LoVo (cell line): ENCODE measurements around the gene KDM4C.
A peak's percentile ranks its signal among the peaks of the same experiment; 100 is the strongest.
"Not testable (repeated sequence)": the region's sequence is repeated elsewhere in the genome, so short reads cannot be mapped to it uniquely, and the experiment has no call there.

Experiments used
- DNase-seq: peaks from one replicate; pipeline ENCODE4 v3.0.0-alpha.2; 2016; ENCODE audit warnings: low spot score

Gene KDM4C

DNA sequence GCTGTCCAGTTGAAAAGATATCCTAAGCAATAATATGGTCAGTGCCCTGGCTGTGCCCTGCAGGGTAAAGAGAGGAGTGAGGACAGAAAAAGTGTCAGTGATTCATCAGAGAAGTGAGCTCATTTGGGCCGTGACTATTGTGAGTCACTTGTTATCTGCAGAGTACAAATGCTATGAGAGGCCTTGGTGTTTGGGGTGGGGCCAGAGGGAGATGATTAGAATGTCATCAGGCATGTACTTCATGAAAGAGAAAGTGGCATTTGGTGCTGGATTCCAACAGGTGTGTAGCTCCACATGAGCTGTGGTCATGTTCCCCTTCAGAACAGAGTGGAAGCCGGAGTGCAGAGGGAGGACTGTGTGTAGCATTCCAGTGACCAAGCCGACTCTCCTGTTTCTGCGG, 174.1 kb downstream of the KDM4C start:
- peak; percentile 82 for DNase-seq

DNA sequence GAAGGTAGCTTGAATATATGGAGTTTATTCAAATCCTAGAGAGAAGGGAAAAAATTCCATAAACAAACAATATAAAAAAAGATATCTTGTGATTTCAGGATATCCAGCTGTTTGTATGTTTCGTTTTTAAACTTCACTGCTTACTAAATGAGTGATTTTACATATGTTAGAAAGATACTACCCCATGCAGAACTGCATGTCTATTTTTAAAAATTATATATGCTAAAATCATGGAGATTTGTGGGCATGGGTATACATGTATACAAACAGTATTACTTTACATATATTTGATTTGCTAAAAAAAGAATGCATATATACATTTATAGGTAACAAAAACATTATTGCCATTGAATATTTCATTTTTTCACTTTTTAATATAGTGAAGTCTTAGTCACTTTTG, 178.3 kb downstream of the KDM4C start:
- DNase-seq, result no peak

DNA sequence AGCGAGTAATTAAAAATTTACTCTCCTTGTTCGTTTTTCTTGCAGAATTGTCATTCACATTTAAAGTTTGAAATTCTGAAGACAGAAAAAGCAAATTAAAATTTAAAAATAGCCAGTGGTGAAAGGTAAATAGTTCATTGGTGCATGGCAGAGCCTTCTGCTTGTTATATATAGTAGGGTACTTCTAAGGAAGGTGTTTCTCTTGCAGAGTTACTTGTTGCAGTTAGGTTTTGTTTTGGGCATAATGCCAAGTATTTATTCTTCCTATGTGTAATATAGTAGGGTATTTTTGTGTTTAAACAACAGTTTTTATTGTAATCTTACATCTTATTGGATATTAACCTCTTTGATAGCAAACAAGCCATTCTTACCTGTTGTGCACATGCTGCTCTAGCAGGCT, 179.4 kb downstream of the KDM4C start:
- DNase-seq, result no peak

DNA sequence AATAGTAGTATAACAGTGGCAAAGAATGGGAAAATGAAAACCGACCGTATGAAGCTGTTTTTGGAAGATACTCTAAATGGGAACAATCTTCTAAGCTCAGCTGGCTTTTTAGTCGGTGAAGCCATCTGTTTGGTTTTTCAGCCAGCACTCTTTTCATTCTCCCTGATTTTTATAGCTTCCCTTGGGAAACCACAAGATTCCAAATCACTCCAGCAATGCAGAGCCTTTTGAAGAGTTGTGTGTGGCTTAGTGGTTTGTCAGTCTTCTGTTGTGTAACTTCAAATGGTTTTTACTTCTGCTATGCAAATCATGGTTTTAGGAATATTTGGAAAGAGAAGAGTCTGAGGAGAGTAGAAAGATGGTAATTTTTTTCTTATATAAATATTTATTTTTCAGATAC, 180.7 kb downstream of the KDM4C start:
- DNase-seq, result peak; percentile 52

DNA sequence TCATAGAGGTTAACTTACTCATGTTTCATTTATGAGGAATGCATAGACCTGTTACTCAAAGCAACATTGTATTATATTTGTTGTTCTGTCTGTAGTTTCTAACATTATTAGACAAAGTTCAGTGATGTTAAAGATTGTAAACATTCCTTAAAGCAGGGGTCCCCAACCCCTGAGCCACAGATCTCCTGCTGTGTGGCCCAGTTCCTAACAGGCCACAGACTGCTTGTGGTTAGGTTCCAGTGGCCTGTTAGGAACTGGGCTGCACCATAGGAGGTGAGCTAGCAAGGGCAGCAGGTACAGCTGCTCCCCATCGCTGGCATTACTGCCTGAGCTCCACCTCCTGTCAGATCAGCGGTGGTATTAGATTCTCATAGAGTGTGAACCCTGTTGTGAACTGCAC, 181.1 kb downstream of the KDM4C start:
- DNase-seq, result no peak

DNA sequence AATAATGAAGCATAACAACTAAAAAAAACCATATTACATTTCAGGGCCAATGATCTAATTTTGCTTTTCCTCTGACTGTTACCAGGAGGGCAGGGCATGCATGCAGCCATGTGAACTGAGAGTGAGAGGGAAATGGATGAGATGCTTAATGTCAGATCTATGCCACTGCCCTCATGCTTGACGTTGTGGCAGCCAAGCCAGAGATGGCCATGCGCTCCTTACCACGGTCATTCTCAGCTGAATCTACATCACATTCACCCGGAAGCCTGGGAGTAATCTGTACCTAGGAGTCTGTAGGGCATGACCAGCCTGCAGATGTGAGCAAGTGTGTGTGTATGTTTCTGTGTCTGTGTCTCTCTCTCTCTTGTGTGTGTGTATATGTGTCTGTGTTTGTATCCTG, 183.7 kb downstream of the KDM4C start:
- DNase-seq, result no peak

DNA sequence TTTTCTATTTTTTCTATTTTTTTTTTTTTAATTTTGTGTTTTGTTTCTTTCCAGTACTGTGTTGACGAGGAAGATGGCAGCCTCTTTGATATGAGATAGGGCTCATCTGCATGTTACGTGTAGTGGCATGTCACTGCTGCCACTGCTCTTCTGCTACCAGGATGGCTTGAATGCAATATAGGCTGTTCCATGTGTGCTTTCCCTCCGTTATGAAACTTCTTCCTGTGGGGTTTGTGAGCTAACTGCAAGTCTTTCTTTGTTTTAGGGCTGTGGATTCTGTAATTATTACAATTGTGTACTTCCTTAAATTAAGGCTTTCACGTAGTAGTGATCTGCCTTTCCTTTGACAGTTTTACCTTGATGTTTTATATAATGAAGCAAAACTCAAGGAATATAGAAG, 184.6 kb downstream of the KDM4C start:
- no peak for DNase-seq

DNA sequence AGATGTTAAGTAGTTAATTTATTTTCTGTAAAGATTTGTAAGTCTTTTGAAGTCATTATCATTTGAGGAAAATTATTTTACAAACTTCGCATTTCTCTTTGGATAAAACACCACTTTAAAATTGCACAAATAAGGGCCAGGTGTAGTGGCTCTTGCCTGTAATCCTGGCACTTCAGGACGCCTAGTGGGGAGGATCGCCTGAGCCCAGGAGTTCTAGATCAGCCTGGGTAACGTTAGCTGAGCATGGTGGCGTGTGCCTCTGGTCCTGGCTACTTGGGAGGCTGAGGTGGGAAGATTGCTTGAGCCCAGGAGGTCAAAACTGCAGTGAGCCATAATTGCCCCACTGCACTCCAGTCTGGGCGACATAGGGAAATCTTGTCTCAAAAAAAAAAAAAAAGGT, 185.5 kb downstream of the KDM4C start:
- DNase-seq, result no peak

DNA sequence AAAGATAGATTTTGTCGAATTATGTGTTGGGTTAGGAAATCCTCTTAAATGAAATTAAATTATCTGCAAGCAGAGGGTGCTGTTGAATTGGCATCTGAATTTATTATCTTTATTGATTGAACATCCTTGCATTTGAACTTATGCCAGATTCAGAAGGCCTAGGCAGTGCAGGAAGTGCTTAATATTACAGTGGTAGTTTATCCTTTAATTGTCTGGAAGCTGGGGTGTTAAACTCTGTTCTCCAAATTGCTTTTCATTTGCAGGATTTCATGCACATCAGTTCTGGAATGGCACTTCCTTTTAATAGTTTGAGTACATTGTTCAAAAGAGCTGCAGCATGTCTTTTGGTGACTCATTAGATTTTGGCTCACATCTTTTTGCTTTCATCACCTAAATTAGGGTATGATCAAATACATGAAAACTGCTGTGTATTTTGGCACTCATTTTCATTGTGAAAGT, 186.3 kb downstream of the KDM4C start:
- DNase-seq, result no peak

DNA sequence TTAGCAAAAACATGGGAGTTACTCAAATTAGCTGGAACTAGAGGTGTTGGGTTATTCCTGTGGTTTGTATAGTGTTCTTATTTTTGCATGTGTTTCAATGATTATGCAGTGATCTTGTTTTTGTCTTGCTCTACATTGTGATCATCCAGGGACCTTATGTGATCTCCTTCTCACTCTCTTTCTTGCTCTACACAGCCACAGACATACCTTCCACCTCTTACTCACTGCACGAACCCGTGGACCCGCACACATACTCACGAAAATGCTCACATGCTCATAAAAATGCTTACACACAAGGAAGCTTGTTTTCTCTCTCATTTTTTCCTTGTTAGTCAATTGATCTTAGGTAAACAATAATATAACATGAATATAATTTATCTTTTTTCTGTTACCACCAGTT, 187.1 kb downstream of the KDM4C start:
- DNase-seq, result no peak

DNA sequence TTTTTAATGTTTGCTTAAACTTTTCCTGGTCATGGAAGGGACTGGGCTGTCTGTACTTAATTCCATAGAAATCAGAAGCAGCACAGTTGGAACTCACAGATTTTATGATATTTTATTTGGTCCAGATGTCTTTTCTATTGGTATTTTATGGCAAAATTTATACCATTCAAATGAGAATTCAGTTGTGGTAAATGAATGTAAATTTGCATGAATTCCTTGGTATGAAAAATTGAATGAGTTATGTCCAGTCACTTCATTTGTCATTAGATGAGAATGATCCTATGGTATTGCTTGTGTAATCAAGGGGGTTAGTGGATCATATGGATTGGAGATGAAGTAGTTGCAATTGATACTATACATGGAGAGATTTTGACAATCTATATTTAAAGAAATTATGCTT, 188.0 kb downstream of the KDM4C start:
- DNase-seq, result no peak

DNA sequence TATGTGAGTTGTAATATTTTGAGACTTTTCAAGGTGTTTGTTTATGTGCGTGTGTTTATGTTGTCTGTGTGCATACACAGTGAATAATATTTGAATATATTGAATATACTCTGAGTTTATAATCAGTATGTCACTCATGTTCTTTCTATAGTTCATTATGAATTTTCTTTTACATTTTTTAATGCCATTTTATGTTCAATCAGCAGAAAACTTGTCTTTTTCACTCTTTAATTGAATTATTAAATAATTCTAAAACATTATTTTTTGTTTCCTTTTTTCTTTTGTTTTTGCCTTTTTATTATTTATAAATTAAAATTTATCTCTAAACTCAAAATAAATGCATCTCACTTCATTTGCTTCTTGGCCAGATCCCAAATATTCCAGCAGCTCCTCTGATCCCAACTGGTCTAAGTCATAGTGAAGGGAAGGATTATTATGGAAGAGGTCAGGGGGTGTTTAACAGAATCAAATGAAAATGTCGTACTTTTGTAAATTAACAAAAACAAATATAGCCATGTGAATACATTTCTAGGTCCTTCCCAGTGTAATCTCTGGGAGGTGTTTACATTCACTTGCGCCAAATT, 188.9 kb downstream of the KDM4C start:
- no peak for DNase-seq

DNA sequence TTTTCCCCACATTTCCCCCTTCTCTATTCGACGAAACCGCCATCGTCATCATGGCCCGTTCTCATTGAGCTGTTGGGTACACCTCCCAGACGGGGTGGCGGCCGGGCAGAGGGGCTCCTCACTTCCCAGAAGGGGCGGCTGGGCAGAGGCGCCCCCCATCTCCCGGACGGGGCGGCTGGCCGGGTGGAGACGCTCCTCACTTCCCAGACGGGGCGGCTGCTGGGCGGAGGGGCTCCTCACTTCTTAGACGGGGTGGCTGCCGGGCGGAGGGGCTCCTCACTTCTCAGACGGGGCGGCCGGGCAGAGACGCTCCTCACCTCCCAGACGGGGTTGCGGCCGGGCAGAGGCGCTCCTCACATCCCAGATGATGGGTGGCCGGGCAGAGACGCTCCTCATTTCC, 191.1 kb downstream of the KDM4C start:
- not testable (repeated sequence) for DNase-seq

DNA sequence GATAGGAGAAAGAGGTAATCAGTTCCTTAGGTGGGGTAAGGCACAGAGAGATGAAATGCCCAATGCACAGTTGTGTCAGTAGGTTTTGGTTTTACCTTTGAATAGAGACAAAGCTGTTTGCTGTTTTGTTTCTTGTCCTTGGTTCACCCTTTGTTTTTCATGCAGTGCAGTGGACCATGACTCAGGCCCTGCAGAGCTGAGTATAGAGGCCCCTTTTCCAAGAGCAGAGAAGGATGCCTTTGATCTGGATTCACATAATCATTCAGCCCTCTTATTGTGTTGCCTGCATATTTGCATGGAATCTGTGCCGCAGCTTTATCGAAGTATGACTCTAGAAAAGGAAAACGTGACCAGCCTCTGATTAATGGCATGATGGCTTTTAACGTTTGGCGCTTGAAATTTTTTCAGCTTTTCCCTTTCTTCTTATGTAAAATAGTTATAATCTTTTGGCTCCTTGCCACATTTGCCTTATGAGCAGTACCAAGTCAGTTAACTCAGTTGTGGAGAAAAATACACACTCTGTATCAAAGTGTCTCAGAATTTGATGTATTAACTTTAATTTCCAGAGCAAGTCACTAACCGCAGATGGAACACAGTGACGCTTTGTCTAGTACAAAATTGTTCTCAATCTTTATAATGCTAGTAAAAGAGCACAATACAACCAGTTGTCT, 197.6 kb downstream of the KDM4C start:
- DNase-seq, result no peak

DNA sequence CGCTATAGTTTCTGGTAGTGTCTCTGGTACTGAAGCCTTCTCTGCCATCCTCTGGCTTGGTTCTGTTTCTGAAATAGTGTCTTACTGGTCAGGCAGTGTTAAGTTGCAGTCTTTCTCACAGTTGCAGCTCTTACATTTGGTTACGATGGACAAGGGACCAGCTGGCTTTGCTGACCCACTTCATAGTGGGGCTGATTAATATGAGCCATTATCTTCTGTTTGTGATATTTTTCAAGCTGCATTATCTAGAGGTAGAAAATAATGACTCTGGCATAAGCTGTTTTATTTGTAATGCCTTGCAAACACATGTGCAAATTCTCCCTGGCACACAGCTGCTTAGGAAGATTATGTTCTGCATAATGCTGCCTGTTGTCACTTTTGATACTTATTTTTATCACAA, 199.1 kb downstream of the KDM4C start:
- DNase-seq, result no peak

DNA sequence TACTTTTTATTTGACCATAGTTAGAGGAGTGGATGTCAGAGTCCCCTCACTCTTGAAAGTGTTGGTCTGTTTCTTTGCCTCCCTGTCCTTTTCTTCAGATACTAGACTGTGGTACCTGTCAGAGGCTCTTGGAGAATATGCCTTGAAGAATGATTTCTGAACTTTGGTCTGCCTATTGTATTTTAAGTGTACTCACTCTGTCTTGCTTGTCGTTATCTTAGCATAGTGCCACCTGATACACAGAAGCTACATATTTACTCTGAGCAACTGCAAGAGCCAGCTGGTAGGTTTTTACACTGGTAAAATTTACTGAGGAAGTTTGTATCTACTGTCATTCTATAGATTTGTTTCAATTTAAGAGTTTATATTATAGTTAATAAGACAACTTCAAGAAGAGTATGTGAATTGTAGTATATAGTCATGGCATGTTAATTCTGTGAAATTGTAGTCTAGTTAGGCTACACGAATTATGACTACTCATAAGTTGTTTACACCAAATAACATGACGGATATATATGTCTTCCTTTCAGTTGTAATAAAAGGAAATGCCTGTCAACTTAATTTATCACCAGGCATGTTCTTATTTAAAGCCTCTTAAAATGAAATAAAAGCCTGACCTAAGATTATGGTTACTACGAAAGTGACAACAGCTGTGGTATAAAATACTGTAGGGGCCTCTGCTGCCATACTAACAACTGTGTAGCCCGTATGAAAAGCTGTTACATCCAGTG, 201.7 kb downstream of the KDM4C start:
- DNase-seq, result no peak

DNA sequence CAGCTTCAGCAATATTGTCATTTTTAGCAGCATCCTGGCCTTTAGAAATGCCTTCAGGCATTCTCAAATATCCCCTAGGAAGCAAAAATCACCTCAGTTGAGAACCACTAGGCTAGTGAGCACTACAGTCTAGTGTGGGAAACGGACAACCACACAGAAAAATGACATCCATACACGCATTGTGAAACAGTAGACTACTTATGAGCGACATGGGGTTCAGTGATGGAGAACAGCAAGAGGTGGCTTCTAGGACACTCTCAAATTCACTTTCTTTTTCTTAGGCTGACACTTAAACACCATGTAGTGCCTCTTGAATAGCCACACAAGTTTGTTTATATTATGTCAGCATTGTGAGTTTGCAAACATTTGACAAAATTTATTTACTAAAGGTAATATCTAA, 203.0 kb downstream of the KDM4C start:
- DNase-seq, result no peak

DNA sequence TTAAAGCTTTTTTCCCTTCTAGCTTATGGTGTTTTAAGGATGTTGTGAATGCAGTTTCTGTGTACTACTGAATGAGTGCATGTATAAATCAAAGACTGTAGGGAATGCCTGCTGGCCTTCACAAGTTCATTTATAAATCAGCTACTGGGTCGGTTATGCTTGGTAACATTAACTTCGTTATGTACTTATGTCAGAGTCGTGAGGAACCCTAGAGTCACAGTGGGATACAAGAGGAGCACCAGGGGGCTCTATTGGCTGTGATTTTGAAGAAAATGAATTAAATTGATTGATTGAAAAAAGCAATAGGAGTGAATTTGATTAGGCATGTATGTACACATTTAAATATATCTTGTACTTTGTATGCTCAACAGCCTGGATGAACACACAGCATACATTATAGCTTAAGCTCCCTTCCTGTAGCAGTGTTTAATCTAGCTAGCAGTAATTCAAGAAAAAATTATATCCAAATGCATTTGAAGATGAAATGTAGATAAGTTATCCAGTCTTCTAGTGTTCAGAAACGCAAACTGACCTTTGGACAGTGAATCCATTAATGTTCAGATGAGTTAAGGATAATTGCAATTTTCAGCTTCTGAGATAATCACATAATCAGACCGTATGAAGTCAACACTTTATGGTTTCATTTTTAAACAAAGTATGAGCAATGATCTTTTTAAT, 204.2 kb downstream of the KDM4C start:
- no peak for DNase-seq

DNA sequence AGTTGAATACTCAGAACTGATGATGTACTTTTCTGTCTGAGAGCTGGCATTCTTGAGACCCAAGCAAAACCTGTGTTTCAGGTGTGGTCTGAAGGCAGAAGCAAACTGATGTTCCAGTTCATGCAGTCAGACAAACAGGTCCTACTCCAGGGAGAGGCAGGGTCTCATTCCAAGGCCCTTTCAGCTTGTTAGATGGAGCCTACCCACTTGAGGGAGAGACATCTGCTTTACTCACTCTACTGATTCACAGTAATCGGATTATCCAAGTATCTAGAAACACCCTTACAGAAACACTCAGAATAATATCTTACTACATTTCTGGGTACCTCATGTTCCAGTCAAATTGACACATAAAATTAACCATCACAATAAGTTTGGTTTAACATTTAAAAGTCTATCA, 207.8 kb downstream of the KDM4C start:
- DNase-seq, result no peak

DNA sequence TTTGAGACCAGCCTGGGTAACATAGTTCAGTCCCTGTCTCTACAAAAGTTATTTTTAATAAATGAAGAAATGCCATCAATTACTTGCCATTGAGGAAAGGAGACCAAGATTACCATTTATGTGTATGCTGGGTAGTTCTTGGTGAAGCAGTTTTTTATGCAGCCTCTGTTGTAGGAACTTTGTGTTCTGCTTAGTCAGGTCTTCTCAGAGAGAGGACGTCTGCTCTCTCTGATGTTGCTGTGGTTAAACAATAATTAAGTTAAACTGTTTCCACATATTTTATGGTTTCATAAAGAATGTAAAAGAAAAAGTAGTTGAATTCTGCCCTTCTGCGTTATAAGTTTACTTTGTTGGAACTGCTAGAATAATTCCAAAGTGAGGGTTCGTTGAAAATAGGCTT, 210.5 kb downstream of the KDM4C start:
- DNase-seq, result no peak

DNA sequence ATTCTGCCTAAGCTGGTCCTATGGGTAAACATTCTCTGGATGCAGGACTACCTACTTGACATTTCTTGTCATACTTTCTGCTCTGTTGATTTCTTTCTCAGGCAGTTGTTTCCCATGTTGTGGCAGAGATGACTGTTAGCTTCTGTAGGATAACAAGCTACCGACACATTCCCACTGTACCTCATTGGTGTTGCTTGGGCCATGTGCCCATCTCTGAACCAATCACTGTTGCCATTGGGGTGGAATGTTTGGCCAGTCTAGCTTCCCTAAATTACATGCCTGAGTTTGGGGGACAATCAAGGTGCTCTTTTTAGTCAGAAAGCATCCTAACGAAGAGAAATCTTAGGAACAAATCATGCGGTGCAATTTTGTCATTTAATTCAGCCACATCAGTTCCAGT, 212.0 kb downstream of the KDM4C start:
- no peak for DNase-seq

DNA sequence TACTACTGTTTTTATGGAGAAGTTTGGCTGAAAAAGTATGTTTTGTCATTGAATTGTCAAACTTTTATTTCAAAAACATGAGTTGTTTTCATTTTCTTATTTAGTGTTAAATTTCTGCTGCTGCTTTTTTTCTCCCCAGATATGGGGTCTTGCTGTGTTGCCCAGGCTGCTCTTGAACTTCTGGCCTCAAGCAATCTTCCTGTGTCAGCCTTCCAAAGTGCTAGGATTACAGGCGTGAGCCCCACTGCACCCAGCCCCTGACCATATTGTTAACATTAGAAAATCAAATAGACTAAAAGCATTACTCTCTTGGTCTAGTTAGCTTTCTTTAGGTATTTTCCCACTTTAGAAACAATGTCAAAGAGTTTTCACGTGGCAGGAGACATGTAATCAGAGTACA, 215.3 kb downstream of the KDM4C start:
- DNase-seq, result no peak

DNA sequence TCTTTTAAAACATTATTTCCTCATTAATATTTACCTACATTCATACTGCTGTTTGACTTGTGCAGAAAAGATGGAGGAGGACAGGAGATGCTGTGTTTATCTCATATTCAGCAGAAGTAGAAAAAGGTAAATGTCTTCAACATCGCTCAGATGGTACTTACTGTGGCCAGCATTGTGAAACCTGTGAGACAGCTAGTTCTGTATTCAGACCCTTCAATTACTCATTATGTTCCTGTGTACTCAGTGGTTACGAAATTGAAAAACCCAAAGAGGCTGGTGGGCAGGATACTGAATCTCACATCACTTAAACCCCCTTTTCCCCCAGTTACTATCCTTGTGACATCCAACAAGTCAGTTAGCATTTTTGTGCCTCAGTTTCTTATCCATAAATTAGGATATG, 216.0 kb downstream of the KDM4C start:
- DNase-seq, result no peak
